Ishikawa (cell line): ENCODE data around the gene SDK2.

Experiments
- CREB1 ChIP-seq: IDR thresholded peaks from 2 replicates; pipeline ENCODE4 v1.6.1; 2012; ENCODE audit warnings: low read depth
- EP300 ChIP-seq: IDR thresholded peaks from 2 replicates; pipeline ENCODE4 v1.6.1; 2012; ENCODE audit warnings: borderline replicate concordance
- MAX ChIP-seq: IDR thresholded peaks from 2 replicates; pipeline ENCODE4 v1.6.1; 2012
- REST ChIP-seq: IDR thresholded peaks from 2 replicates; pipeline ENCODE4 v1.6.1; 2012; ENCODE audit warnings: low read depth, mild to moderate bottlenecking

GRCh38 chr17:73546770-73547536 lies 97.3 kb downstream of the SDK2 start:
- TF ChIP-seq CREB1 (no peak), REST (no peak), MAX (no peak), EP300 (no peak)
